ENCODE data around the gene SVOP.

GRCh38 chr12:109065853-109066193, 45.0 kb upstream of the SVOP start:
- TF ChIP-seq EP300 (IDR thresholded peaks at IDR 0.05; ENCODE audit: borderline replicate concordance) (no peak), TAF1 (IDR thresholded peaks at IDR 0.05; ENCODE audit: low read depth) (no peak), FOXM1 (IDR thresholded peaks at IDR 0.05; ENCODE audit: borderline replicate concordance, low read depth) (no peak), CREB1 (IDR thresholded peaks at IDR 0.05; ENCODE audit: low read depth) (no peak)

Data from Ishikawa (cell line).